ENCODE data around the gene AQP3.
"Not testable (repeated sequence)": the region's sequence is repeated elsewhere in the genome, so short reads cannot be mapped to it uniquely, and the experiment has no call there.

- TF ChIP-seq, protein P1, sequence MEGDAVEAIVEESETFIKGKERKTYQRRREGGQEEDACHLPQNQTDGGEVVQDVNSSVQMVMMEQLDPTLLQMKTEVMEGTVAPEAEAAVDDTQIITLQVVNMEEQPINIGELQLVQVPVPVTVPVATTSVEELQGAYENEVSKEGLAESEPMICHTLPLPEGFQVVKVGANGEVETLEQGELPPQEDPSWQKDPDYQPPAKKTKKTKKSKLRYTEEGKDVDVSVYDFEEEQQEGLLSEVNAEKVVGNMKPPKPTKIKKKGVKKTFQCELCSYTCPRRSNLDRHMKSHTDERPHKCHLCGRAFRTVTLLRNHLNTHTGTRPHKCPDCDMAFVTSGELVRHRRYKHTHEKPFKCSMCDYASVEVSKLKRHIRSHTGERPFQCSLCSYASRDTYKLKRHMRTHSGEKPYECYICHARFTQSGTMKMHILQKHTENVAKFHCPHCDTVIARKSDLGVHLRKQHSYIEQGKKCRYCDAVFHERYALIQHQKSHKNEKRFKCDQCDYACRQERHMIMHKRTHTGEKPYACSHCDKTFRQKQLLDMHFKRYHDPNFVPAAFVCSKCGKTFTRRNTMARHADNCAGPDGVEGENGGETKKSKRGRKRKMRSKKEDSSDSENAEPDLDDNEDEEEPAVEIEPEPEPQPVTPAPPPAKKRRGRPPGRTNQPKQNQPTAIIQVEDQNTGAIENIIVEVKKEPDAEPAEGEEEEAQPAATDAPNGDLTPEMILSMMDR (IDR thresholded peaks at IDR 0.05 in 2 of 3, conservative IDR thresholded peaks at IDR 0.05 in 1 of 3; ENCODE audit: borderline replicate concordance in 1 of 3, insufficient read depth in 1 of 3, low read depth in 2 of 3, low read length in 2 of 3) = not testable (repeated sequence)
- not testable (repeated sequence) for TF ChIP-seq EZH2 (IDR thresholded peaks at IDR 0.05); MAX (IDR thresholded peaks at IDR 0.05); POLR2AphosphoS5 (IDR thresholded peaks at IDR 0.05; ENCODE audit: low read depth, low read length); REST (IDR thresholded peaks at IDR 0.05; ENCODE audit: low read depth); FOSL1 (IDR thresholded peaks at IDR 0.05; ENCODE audit: low read depth); EZH2phosphoT487 (IDR thresholded peaks at IDR 0.05; ENCODE audit: borderline replicate concordance); TCF7L2 (IDR thresholded peaks at IDR 0.05; ENCODE audit: borderline replicate concordance, extremely low read depth, insufficient read depth, insufficient read length); CEBPB (IDR thresholded peaks at IDR 0.05; ENCODE audit: low read depth); SRF (IDR thresholded peaks at IDR 0.05; ENCODE audit: low read depth); YY1 (IDR thresholded peaks at IDR 0.05; ENCODE audit: extremely low read depth, insufficient replicate concordance, low read depth, low read length); POLR2A (IDR thresholded peaks at IDR 0.05; ENCODE audit: borderline replicate concordance, extremely low read depth, insufficient read depth, insufficient read length); EGR1 (IDR thresholded peaks at IDR 0.05; ENCODE audit: low read depth)
Observed at GRCh38 chr9:33392591-33393021, 54.8 kb downstream of the AQP3 start.
